Measurements from ENCODE around the gene ZNF518B.

- TF ChIP-seq POLR2AphosphoS5 (IDR thresholded peaks at IDR 0.05; ENCODE audit: low read depth, low read length) (no peak), TAF1 (IDR thresholded peaks at IDR 0.05; ENCODE audit: borderline replicate concordance, insufficient read depth, low read length) (no peak)
Measured at GRCh38 chr4:10438924-10439323, 18.3 kb downstream of the ZNF518B start.
